ENCODE results near the gene PJA2. TPM values are rescaled to one million over a fixed set of nuclear protein-coding genes. Genes with fewer than 3 reads are reported as not detected.

The PJA2 gene
- total and polyA plus RNA-seq, 2 donors (not counting 3 experiments of a cell fraction or from before 2014, with no cell fraction given), result 24.4 to 64.9 TPM

- H3K9me1 ChIP-seq (replicated peaks; ENCODE audit: control insufficient read depth, extremely low read depth, insufficient read depth, low read length), result no peaks in the 10 kb centered on the region
- peak overlapping the region; percentile 76 for H3K27ac ChIP-seq (ENCODE audit: insufficient read depth, low read depth, low read length)
- no peaks in the 10 kb centered on the region for H3K36me3 ChIP-seq (ENCODE audit: control insufficient read depth in 2 of 2, extremely low read depth in 1 of 2, insufficient read depth in 2 of 2, low read length in 2 of 2)
- DNase-seq (ENCODE audit: low read depth, low spot score) (peak; percentile 59), FAIRE-seq (no peak)
- H3K27me3 ChIP-seq (ENCODE audit: control insufficient read depth in 2 of 2, insufficient read depth in 2 of 2, low read length in 2 of 2), result no peaks in the 10 kb centered on the region
- no peaks in the 10 kb centered on the region for H4K20me1 ChIP-seq (replicated peaks; ENCODE audit: control insufficient read depth, extremely low read depth, insufficient read depth, low read length)
- dilution Hi-C loops (cut with MboI; ENCODE audit: extremely low pct_ligation_motif_present, low sequenced_read_pairs) (no loop called here), intact Hi-C loops (cut with micrococcal nuclease) (loop anchor here (1.0 kb wide), 2 partner anchors 45 to 350 kb away; no protein-coding TSS in a partner anchor)
- H3K4me3 ChIP-seq (replicated peaks in 1 of 3; ENCODE audit: insufficient read depth in 1 of 3, low read depth in 1 of 3, low read length in 3 of 3), result no peak overlapping the region
- ChIA-PET POLR2A (no interaction called here), CTCF (interaction anchor here (0.9 to 1.9 kb wide), 4 partner anchors 10 to 813 kb away, joined by 3 to 6 read pairs (median 4); no protein-coding TSS in a partner anchor)
- H2AFZ ChIP-seq (ENCODE audit: low read depth, low read length), result peak overlapping the region; percentile 40
- peak overlapping the region; percentile 44 for H3K4me2 ChIP-seq (ENCODE audit: insufficient read depth, low read length)
- no peaks in the 10 kb centered on the region for H3K79me2 ChIP-seq (ENCODE audit: control insufficient read depth, insufficient read depth, low read length)
- BruUV-seq (replicated peaks), result no TSS peak
- H3K9me3 ChIP-seq (replicated peaks; ENCODE audit: control insufficient read depth, insufficient read depth, low read length), result no peaks in the 10 kb centered on the region
- TF ChIP-seq POLR2A (IDR thresholded peaks at IDR 0.05; ENCODE audit: low read depth, low read length) (no peak), FOS (IDR thresholded peaks at IDR 0.05; ENCODE audit: borderline replicate concordance, insufficient read depth, low read length) (no peak), MYC (IDR thresholded peaks at IDR 0.05; ENCODE audit: low read depth, low read length) (no peak), JUN (IDR thresholded peaks at IDR 0.05; ENCODE audit: borderline replicate concordance, insufficient read depth, insufficient read length, low read depth) (no peak), GATA2 (IDR thresholded peaks at IDR 0.05; ENCODE audit: insufficient read depth, insufficient read length, low read depth, low read length) (no peak), EZH2 (IDR thresholded peaks at IDR 0.05; ENCODE audit: borderline replicate concordance, low read depth, low read length, severe bottlenecking) (no peak), POLR2AphosphoS5 (IDR thresholded peaks at IDR 0.05; ENCODE audit: insufficient read depth, low read depth, low read length) (no peak), CTCF (IDR thresholded peaks at IDR 0.05; ENCODE audit: extremely low read depth in 1 of 2, insufficient read depth in 1 of 2, low read depth in 1 of 2, low read length in 2 of 2) (no peak), MAX (IDR thresholded peaks at IDR 0.05; ENCODE audit: insufficient read depth, insufficient read length) (no peak)
- H3K9ac ChIP-seq (replicated peaks; ENCODE audit: extremely low read depth, insufficient read depth, low read length), result peak overlapping the region; percentile 46
- peaks cover 21% of the 10 kb centered on the region for H3K4me1 ChIP-seq (ENCODE audit: control insufficient read depth, extremely low read depth, insufficient read depth, low read length)
Observed at GRCh38 chr5:109454731-109455505, 45.1 kb upstream of the PJA2 start.

Measured in endothelial cell of umbilical vein (primary cell).